GM19238 (cell line): Measurements from ENCODE around the gene TLE2.

Source experiments
- DNase-seq: peaks from one replicate; pipeline ENCODE4 v3.0.0; 2011; ENCODE audit warnings: low spot score; ENCODE audit not compliant: insufficient read length

Gene TLE2

DNA sequence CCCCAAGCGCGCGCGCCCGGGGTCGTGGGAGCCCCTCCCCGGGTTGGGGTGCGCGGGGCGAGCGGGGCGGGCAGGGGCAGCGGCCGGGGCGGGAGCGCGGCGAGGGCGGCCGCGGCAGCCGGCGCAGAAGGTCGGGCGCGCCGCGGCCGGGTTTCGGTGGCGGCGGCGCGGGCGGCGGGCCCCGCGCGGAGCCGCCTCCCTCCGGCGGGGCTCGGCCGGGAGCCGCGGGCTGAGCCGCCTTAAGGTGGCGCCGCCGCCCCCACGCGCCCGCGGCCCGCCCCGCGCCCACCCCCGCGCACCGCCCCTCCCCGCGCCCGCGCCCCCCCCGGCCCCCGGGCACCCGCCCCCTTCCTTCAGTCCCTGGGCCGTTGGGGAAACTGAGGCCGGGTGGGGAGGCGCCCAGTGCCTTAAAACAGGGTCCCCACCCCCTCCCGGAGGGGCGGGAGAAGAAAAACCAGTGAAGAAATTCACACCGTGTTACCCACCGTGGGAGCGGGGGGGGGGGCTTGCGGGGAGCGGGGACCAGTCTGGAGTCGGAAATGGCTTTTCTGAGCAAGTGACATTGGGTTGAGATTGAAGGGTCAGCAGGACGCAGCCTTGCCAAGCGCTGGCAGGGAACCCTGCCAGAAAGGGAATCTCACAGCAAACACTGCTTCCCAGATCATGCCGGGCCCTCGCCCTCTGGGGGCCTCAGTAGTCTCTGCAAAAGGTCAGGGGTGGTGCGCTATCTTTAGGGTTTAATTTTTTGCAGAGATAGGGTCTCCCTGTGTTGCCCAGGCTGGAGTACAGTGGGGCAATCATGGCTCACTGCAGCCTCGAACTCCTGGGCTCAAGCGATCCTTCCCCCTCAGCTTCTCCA lies at the start of gene TLE2:
Gene TLE2, minus strand, starts transcription at position 216 of the 859 bp plus-strand sequence. CDS start 376 bp downstream, outside the sequence.
- no peak for DNase-seq

DNA sequence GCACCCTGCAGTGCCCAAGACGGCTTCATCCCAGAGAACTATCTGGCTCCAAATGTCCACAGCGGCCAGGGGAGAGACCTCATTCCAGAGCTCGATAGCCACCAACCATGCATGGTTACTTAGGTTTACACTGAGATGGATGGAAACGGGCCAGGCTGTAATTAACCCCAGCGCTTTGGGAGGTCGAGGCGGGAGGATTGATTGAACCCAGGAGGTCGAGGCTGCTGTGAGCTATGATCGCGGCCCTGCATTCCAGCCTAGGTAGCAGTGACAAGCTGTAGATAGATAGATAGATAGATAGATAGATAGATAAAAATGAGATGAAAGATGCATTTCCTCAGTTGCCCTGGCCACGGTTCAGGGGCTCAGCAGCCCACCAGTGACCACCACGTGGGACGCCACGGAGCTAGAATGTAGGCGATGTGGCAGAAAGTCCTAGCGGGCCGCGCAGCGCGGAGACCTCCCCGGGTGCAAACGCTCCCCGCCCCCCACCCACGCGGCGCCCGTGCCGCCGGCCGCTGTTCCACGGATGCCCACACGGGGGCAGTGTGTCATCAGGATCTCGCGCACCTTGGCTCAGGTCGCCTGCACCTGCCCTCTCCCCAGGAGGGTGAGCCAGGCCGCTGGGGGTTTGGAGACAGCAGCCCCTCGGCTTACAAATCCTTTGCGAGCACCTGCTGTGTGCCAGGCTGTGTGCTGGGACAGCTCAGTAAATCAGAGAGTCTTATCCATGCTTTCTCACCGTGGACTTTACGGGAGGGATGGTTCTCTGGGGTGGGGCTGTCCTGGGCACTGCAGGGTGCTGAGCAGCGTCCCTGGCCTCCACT lies 46.7 kb upstream of the TLE2 start:
- DNase-seq: peak; percentile 73

DNA sequence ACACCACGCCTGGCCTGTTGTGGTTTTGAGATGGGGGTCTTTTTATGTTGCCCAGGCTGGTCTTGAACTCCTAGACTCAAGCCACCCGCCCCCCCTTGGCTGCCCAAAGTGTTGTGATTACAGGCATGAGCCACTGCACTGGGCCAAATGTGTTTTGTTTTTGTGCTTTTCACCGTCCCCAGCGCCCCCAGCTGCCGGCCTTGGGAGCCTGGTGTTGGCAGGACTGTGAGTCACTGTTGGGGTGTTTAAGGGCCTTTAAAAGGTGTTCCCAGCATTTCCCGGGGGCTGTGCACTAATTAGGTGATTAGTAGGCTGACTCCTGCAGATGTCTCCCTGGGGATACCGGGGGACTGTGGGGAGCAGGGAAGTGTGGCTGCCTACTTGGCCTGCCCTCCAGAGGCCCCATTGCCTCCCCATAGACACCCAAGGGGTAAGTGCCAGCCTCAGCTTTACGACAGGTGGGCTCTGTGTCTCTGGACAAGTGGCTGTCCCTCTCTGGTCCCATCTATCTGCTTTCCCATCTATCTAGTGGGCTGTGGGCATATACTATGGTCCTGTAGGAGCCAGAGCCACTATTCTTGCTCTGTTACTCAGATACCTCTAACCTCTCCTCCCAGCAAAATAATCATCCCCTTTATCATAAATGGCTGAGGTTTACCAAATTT lies 45.0 kb upstream of the TLE2 start:
- no peak for DNase-seq

DNA sequence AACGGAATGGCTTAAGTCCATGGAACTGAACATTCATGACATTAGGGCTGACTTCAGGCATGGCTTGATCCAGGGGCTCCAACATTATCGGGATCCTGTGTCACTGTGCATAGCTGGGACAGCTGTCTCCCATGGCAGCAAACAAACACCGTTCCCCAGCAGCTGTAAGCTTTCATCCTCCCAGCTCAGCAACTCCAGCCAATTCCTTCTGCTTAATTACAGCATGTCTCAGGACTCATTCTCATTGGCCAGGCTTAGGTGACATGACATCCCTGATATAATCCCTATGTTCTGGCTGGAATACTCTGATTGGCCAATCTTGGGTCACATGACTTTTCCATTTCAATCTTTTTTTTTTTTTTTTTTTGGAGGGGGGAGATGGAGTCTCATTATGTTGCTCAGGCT lies 44.1 kb upstream of the TLE2 start:
- no peak for DNase-seq

DNA sequence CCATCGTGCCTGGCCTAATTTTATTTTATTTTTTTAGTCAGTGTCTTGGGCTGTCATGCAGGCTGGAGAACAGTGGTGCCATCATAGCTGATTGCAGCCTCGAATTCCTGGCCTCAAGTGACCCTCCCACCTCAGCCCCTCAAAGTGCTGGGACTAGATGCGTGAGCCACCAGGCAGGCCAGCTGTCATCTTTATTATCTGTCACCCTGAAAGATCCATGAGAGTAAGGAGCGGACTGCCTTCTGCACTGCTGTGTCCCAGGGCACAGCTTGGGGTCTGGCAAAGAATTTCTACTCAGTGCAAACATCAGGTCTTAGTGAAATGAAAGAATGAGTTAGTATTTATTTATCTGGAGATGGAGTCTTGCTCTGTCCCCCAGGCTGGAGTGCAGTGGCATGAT lies 42.7 kb upstream of the TLE2 start:
- no peak for DNase-seq

DNA sequence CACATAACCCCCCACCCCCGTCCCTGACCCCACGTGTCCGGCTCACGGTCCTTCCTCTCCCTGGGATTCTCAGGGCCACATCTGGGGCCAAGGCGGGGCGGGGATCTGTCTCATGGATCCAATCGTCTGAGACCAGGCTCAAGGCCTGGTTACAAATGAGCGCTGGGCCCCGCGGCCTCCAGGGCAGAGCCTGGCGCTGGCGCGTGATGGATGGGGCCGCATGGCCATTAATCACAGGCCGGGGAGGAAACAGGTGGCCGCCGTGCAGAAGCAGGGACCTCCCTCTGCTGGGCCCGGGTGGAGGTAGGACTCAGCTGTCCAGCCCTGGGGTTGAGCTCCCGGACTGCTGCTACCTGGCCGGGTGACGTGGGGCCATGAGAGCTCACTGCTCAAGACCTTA lies 39.0 kb upstream of the TLE2 start:
- DNase-seq: no peak

DNA sequence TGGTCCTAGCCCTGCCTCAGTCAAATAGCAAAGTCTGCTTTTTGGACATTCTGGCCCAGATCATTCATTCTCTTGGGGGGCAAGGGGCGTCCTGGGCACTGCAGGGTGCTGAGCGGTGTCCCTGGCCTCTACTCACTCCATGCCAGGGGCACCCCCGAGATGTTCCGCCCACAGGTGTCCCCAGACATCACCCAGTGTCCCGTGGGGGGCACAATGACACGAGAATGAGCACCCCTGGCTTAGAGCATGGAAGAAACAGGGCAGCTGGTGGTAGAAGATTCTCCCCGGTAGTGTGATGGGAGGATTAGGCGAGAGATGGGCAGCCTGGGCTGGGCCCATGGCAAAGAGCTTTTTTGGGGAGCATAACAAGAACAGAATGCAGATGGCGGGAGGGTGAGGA lies 38.5 kb upstream of the TLE2 start:
- no peak for DNase-seq

DNA sequence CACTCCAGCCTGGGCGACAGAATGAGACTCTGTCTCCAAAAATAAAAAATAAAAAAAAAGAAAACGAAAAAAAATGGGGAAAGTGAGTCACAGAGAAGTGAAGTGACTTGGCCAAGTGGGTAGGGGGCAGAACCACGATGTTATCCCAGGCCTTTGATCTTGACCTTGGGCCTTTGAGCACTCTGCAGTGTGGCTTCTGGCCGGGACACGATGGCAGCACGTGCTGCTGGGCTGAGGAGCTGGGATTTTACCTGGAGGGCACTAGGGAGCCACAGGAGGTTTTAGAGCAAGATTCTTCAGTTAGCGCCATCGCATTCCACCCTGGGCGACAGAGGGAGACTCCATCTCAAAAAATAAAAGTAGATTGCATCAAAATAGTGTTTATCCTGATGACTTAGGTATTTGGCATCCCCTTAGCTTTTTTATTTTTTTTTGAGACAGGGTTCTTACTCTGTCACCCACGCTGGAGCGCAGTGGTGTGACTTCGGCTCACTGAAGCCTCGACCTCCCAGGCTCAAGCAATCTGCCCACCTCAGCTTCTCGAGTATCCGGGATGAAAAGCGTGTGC lies 37.5 kb upstream of the TLE2 start:
- DNase-seq: no peak

DNA sequence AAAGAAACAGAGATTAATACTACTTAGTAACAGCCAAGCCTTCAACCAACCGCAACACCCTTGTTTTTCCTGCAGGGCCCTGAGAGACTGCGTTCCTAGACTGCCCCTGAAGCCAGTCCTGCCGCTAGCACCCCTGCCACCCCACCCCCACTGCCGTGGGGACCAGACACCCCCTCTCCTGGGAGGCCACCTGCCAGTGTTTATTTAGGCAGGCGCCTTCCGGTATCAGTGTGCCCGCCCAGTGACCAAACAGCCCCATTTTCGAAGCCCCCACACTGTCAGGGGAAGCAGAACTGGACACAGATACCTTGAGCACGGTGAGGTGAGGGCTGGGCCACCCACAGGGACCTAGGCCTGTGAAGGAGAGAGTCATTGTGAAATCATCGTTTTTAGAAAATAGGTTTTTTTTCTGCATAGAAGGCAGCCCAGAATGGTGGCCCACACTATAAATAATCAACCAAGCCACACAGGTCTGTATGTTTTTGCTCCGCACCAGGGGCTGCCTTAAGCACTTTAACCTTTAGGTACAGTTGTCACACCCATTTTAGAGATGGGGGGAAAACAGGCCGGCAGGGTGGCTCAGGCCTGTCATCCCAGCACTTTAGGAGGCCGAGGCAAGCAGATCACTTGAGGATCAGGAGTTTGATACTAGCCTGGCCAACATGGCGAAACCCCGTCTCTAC lies 36.7 kb upstream of the TLE2 start:
- peak; percentile 81 for DNase-seq

DNA sequence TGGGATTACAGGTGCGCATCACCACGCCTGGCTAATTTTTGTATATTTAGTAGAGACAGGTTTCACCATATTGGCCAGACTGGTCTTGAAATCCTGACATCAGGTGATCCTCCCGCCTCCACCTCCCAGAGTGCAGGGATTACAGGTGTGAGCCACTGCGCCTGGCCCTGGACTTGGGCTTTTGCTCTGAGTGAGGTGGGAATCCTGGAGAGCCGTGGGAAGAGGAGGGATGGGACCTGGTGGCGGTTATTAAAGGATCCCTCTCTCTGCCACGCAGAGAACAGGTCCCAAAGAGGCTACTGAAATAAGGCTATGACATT lies 34.9 kb upstream of the TLE2 start:
- DNase-seq: no peak

DNA sequence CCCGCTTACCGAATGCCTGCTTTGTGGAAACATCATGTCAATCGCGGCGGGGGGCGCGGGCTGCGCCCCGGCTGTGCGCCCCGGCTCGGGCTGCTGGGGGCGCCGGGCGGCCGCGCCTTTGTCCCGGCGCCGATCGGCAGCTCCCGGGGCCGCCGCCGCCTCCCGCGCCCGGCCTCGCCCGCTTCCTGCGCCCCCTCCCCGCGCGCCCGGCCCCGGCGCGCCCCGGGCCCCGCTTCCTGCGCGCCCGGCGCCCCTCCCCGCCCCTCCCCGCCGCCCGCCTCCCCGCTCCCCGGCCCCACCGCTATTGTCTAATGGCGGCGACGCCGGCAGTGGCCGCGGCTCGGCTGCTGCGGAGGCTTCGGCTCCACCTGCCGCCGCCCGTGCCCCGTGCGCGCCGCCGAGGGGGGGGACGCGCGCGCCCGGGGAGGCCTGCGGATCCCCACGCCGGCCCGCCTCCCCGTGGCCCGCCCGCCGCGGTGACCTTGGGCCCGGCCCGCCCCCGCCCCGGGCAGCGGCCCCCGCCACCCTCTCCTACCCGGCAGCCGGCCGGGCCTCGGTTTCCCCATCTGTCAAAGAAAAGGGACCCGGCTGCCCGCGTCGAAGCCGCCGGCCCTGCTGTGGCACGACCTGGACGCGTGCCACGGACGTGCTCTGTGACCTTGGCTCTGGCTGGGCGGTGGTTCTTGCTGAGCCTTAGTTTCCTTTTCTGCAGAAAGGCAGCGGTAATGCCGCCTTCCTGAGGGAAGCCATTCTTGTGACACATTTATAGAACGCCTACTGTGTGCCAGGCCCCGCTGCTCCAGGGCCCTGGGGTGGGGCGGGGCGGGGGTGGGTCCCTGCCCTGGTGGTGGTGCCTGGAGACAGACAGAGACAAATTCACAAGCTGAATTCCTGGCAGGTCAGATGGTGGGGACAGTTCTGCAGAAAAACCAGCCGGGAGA lies 33.4 kb upstream of the TLE2 start, which contains the start of gene TLE5:
Gene TLE5, minus strand, starts transcription at position 331 of the 941 bp plus-strand sequence. Its CDS starts 295 bp downstream, at position 36.
- peak; percentile 83 for DNase-seq

DNA sequence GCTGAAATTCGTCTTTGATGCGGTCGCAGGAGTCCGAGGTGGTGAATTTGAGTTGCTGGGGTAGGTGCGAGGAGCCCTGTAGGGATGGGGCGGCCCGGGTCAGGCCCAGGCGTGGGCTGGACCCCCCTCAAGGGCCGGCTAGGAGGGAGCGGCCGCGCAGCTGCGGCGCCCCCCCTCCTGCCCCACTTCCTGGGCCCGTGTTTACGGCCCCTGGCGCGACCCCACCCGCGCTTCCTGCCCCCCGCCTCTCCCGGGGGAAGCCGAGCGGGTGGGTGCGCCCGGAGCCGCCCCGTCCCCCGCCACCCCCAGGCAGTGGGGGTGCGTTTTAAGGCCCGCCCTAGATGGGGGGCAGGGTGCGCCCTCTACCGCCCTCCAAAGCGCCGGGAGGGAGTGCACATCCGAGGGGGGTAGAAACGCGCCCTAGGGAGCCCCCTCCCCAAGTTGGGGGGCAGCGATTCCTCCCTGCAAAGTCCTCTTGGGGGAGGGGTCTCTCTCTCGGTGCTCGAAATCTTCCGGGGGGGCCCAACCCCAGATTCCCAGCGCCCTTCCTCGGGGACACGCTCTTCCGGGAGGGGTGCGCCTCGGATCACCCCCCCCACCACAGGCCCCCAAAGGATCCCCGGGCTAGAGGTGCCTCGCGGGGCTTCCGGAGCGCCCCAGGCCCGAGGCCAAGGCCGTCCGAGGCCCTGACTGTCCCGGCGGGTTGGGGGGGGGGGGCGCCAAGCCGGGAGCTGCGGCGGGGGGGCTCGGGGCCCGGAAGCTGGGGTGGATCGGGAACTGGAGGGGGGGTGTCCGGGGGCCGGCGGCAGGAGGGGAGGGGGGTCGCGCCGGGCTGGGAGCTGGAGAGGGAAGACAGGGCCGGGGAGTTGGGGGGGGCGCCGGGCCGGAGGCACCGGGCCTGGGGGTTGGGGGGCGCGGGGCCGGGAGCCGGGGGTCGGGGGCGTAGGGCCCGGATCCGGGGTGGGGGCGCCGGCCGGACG lies 32.4 kb upstream of the TLE2 start:
- peak; percentile 79 for DNase-seq

DNA sequence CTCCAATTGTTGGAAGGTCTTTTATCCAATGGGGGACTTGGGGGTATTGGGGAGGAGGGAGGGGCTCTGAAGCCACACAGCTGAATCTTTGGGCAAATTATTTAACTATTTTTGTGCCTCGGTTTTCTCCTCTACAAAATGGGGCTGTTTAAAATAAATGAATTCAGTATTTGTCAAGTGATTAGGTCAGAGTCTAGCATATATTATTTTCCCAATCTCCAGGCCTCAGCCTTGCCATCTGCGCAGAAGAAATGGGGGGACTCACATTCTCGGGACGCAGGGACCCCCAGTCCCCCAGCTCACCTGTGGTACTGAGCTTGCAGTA lies 31.7 kb upstream of the TLE2 start:
- DNase-seq: no peak

DNA sequence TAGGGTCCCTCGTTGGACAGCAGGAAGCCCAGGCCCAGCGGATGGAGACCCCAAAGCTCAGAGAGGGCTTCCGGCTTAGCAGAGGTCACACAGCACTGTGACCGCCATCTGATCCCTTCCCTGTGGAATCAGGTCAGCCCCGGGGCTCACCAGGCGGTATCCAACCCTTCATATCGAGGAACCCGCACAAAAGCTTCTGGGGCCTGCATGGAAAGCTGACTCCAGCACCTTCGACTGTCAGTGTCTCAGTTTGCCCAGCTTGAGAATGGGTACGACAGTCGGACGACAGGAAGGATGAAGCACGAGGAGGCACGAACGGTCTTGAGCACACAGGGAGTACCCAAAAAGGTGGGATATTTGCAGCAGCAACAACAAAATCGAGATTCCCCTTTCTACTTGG lies 30.6 kb upstream of the TLE2 start:
- no peak for DNase-seq

DNA sequence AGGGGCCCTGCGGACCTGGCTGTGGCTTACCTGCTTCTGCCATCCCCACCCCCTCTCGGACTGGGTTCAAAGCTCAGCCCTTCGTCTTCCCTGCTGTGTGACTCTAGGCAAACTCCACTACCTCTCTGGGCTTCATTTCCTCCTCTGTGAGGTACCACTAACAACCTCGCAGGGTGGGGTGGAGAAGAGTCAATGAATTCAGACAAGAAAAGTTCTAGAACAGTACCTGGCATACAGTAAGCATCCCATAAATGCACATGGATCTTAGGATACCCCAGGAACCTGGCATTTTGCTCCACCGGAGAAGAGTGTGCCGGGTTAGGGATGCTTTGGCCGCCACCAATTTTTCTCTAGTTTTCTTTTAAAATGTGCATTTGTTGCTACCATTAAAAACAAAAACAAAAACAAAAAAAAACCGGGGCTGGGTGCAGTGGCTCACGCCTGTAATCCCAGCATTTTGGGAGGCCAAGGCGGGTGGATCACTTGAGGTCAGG lies 29.8 kb upstream of the TLE2 start:
- DNase-seq: no peak

DNA sequence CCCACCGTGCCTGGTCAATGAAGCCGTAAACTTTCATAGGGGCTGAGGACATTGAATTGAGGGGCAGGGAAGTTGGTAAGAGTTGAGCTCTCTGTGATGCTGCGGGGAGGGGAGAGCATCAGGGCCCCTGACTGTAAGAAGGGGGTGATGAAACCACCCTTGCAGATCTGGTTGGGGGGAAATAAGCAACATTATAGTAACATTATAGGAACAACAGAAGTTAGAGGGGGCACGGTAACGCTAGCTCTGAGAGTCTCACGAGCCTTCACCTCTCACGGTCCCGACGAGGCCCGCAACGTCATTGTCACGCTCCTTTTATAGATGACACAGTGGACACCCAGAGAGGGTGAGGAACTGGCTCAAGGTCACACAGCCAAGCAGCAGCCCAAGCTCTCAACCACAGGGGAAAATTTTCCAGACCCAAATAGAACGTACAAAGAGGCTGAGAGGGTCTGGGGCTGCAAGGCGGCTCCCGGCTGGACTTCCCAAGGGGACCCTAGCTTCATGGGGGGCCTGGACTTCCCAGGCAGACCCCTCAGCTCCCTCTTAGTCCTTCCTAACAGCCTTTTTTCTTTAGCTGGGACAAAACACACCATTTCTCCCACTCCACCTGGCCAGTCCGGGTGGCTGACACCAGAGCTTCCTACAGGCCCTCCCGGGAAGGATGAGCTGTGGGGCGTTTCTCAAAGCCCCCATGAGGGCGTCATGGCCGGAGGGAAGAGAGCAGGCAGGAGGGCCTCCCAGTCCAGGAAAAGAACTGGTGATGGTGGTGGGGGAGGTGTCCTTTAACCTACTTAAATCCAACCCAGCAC lies 29.1 kb upstream of the TLE2 start:
- DNase-seq: no peak

DNA sequence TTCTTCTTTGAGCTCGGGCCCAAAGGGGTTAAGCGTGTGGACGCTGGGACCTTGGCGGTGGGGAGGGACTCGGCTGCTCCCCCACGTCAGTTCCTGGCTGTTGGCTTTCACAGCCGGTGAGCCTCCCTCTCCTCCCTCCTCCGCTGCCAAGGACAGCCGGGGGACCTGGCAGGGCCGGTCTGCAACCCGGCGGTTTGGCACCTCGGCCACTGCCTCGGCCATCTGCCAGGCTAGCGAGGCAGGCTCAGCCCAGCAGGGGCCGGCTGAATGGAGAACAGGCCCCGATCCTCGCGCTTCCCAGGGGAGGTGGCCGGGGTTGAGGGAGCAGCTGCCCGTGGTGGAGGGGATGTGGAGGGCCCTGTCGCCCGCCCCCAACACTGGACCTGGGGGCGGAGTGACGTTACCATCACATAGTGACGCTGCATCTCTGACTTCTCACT lies 28.2 kb upstream of the TLE2 start:
- no peak for DNase-seq
